GM12878 (cell line): ENCODE results near the gene ABL2. TPM values are rescaled to one million over a fixed set of nuclear protein-coding genes. Genes with fewer than 3 reads are reported as not detected.

Experiments
- ATAC-seq: fragments of 200-7000 bp; cut with Tn5 transposase; 3 replicates; pipeline ENCODE4 v1.9.1; 2020; ENCODE audit warnings: mild to moderate bottlenecking, moderate library complexity
- BruUV-seq: library from RNA; stranded (reverse); fragments of 400-500 nt; replicated peaks from 2 replicates; lab custom pipeline; 2021; lab: Mats Ljungman, UMichigan
- CTCF ChIA-PET: fragments of 300-600 bp; sonication (Branson Sonifier 250); formaldehyde crosslinking; extraction: SDS; loops from one replicate; lab custom pipeline; 2021; ENCODE audit warnings: inconsistent platforms; lab: Yijun Ruan, JAX
- POLR2A ChIA-PET: fragments of 350-600 bp; formaldehyde crosslinking; extraction: SDS; loops from one replicate; lab custom pipeline; 2021; ENCODE audit warnings: inconsistent platforms; lab: Charles Lee
- RAD21 ChIA-PET: fragments of 300-600 bp; sonication (Branson Sonifier 250); formaldehyde crosslinking; loops from one replicate; lab custom pipeline; 2023; ENCODE audit warnings: antibody characterized with exemption; ENCODE audit not compliant: unreplicated experiment; lab: Charles Lee
- SMC1A ChIA-PET: fragments of 300-600 bp; sonication (Branson Sonifier 250); formaldehyde crosslinking; loops from one replicate; lab custom pipeline; 2023; ENCODE audit not compliant: unreplicated experiment, uncharacterized antibody; lab: Charles Lee
- DNase-seq: peaks from one replicate; pipeline ENCODE4 v3.0.0-alpha.2; 2011; ENCODE audit warnings: low read depth, low spot score
- FAIRE-seq: peaks from 3 replicates; lab custom pipeline; 2011; peaks lifted over from hg19 to GRCh38; lab: Jason Lieb, UNC
- H2AFZ ChIP-seq: 2 replicates; pipeline ENCODE4 v1.6.0; 2011; ENCODE audit warnings: low read depth, low read length, control low read depth; ENCODE audit not compliant: control insufficient read depth
- H3K27ac ChIP-seq: 2 replicates; pipeline ENCODE4 v1.5.1; 2011; ENCODE audit warnings: control low read depth; ENCODE audit not compliant: control insufficient read depth, insufficient read depth
- H3K27me3 ChIP-seq, 2 experiments: replicated peaks in 1 of 2; 2 replicates each; pipeline versions ENCODE4 v1.6.0 to v1.6.1; 2011; ENCODE audit warnings: low read length in 1 of 2; ENCODE audit not compliant: control insufficient read depth in 2 of 2, insufficient read depth in 2 of 2
- H3K36me3 ChIP-seq, 2 experiments: 2 replicates each; pipeline ENCODE4 v1.5.1; 2011; ENCODE audit warnings: low read length in 1 of 2; ENCODE audit not compliant: control insufficient read depth in 2 of 2, insufficient read depth in 2 of 2
- H3K4me1 ChIP-seq: 2 replicates; pipeline ENCODE4 v1.6.1; 2011; ENCODE audit warnings: mild to moderate bottlenecking, low read length, moderate library complexity, mixed read lengths; ENCODE audit not compliant: control insufficient read depth, insufficient read depth
- H3K4me2 ChIP-seq: 2 replicates; pipeline ENCODE4 v1.6.0; 2011; ENCODE audit warnings: control low read depth; ENCODE audit not compliant: control insufficient read depth, insufficient read depth
- H3K4me3 ChIP-seq: fragments of 200-600 bp; sonication (generic); 2 replicates; pipeline ENCODE4 v1.5.1; 2016
- H3K79me2 ChIP-seq: 2 replicates; pipeline ENCODE4 v1.6.0; 2011; ENCODE audit warnings: low read length; ENCODE audit not compliant: control insufficient read depth, insufficient read depth
- H3K9ac ChIP-seq: 2 replicates; pipeline ENCODE4 v1.8.0; 2011; ENCODE audit warnings: low read length, control low read depth, mixed read lengths; ENCODE audit not compliant: control insufficient read depth, insufficient read depth
- H3K9me3 ChIP-seq: replicated peaks from 3 replicates; pipeline ENCODE4 v1.5.1; 2011; ENCODE audit warnings: mild to moderate bottlenecking, low read length; ENCODE audit not compliant: control insufficient read depth, insufficient read depth
- H4K20me1 ChIP-seq: 2 replicates; pipeline ENCODE4 v1.6.0; 2011; ENCODE audit not compliant: control insufficient read depth, insufficient read depth
- ASH2L ChIP-seq: fragments of 300-600, 200-600 bp; sonication (generic); IDR thresholded peaks from 2 replicates; pipeline ENCODE4 v1.6.1; 2017; ENCODE audit warnings: low read depth, mild to moderate bottlenecking, borderline replicate concordance
- BHLHE40 ChIP-seq, 2 experiments: fragments of 450-650 bp in 1 of 2; IDR thresholded peaks; 2 replicates each; pipeline ENCODE4 v1.6.1; 2011 to 2017; ENCODE audit warnings: low read depth in 2 of 2, borderline replicate concordance in 1 of 2, improper control_type of control experiment in 1 of 2, low read length in 1 of 2, mild to moderate bottlenecking in 1 of 2
- CHD4 ChIP-seq: fragments of 200-600 bp; sonication (generic); IDR thresholded peaks from 2 replicates; pipeline ENCODE4 v1.6.1; 2016; ENCODE audit warnings: mild to moderate bottlenecking
- E2F8 ChIP-seq: fragments of 450-650 bp; IDR thresholded peaks from 2 replicates; pipeline ENCODE4 v1.6.1; 2018; ENCODE audit warnings: mild to moderate bottlenecking, low read depth, moderate library complexity; ENCODE audit not compliant: partially characterized antibody
- WGBS: methylation state at CpG from one replicate; pipeline ENCODE4 v1.1.6; 2016; ENCODE audit warnings: low lambda C conversion rate; ENCODE audit not compliant: insufficient replicate concordance, insufficient coverage; ENCODE audit errors: missing lambda C conversion rate; 5-methylcytosine and 5-hydroxymethylcytosine counted together
- in situ Hi-C: fragments of 300-500 bp; cut with MboI; formaldehyde crosslinking; loops from 9 replicates; pipeline ENCODE4 v1.14.3; 2018; ENCODE audit warnings: mixed read lengths
- intact Hi-C: fragments of 100-400 bp; cut with micrococcal nuclease; formaldehyde crosslinking; loops from one replicate; pipeline ENCODE4 v1.14.2; 2022; ENCODE audit not compliant: unreplicated experiment
- polyA plus RNA-seq, 11 experiments: library from polyadenylated mRNA; depleted of rRNA in 4 of 11; unstranded in 6 of 11; stranded (reverse) in 5 of 11; fragments of >200 nt; fragmentation: Nextera tagmentation in 4 of 11; fragmentation: Illumina TruSeq in 1 of 11; extraction: Ambion mirVana in 4 of 11; extraction: Trizol in 1 of 11; gene quantifications; 1 replicate in 1 of 11; 2 replicates in 10 of 11; pipeline versions ENCODE4 v1.2.1 to v1.2.3, GENCODE V29; 2011 to 2016; ENCODE audit warnings: inconsistent platforms in 2 of 11, missing spikeins in 2 of 11, low read depth in 1 of 11
- total RNA-seq, 4 experiments: library from RNA; depleted of rRNA in 3 of 4; stranded (reverse); fragments of >200 nt in 3 of 4; fragmentation: Illumina TruSeq in 1 of 4; extraction: Trizol in 1 of 4; gene quantifications; 2 replicates each; pipeline versions ENCODE4 v1.2.1 to v1.2.3, GENCODE V29; 2013 to 2021

Gene ABL2
- total and polyA plus RNA-seq, 10 of the 15 experiments (the other 5 are each of a cell fraction or from before 2014, with no cell fraction given) = 0.57 to 9.4 (median 3.6) TPM

- ChIA-PET RAD21 (no interaction called here), POLR2A (no interaction called here), CTCF (interaction anchor here (4.4 kb wide), 1 partner anchor 74 kb away, joined by 30 read pairs; no protein-coding TSS in a partner anchor), SMC1A (no interaction called here)
- H3K79me2 ChIP-seq = no peaks in the 10 kb centered on the region
- H3K27me3 ChIP-seq = no peaks in the 10 kb centered on the region
- no peak overlapping the region for H3K4me3 ChIP-seq
- H3K36me3 ChIP-seq = no peaks in the 10 kb centered on the region
- BruUV-seq = no TSS peak
- H3K4me1 ChIP-seq = peaks cover 4% of the 10 kb centered on the region; the same call in 1 of the 2 replicates
- FAIRE-seq = no peak
- ATAC-seq = no peak
- in situ Hi-C loops (no loop called here), intact Hi-C loops (loop anchor here (2.0 kb wide), 1 partner anchor 115 kb away; no protein-coding TSS in a partner anchor)
- H3K9me3 ChIP-seq = no peaks in the 10 kb centered on the region
- no peaks in the 10 kb centered on the region for H4K20me1 ChIP-seq
- H3K27ac ChIP-seq = no peak overlapping the region
- H3K9ac ChIP-seq = no peak overlapping the region
- H3K4me2 ChIP-seq = no peak overlapping the region
- WGBS = 95% methylated on average over 1 of the region's 1 CpG
- no peak overlapping the region for H2AFZ ChIP-seq
- DNase-seq = no peak
- TF ChIP-seq CHD4 = no peak
- no peak for TF ChIP-seq ASH2L
- TF ChIP-seq E2F8 = no peak
- no peak for TF ChIP-seq BHLHE40 (IDR thresholded peaks at IDR 0.05; ENCODE audit: borderline replicate concordance in 1 of 2, low read depth in 2 of 2, low read length in 1 of 2)
These were observed 34.1 kb downstream of the ABL2 start for GRCh38 chr1:179195376-179195775.
